RWPE2 (cell line): ENCODE measurements around the gene SART3.

ENCODE experiments used
- ATAC-seq: fragments of 200-7000 bp; cut with Tn5 transposase; 3 replicates; pipeline ENCODE4 v1.9.1; 2021; ENCODE audit warnings: low read depth
- DNase-seq: peaks from one replicate; pipeline ENCODE4 v3.0.0-alpha.2; 2020; ENCODE audit warnings: low spot score
- H3K27ac ChIP-seq: fragments of 450-650 bp; 2 replicates; pipeline ENCODE4 v1.5.1; 2017; ENCODE audit warnings: mild to moderate bottlenecking; ENCODE audit not compliant: poor library complexity, severe bottlenecking
- H3K27me3 ChIP-seq: fragments of 250-450 bp; sonication (Bioruptor Pico); 2 replicates; pipeline ENCODE4 v1.5.1; 2021; ENCODE audit warnings: mild to moderate bottlenecking, moderate library complexity; ENCODE audit not compliant: insufficient read depth, poor library complexity, severe bottlenecking
- H3K36me3 ChIP-seq: fragments of 250-450 bp; sonication (Bioruptor Pico); 2 replicates; pipeline ENCODE4 v1.5.1; 2020; ENCODE audit warnings: low read depth, mild to moderate bottlenecking, moderate library complexity
- H3K4me1 ChIP-seq: fragments of 250-450 bp; sonication (Bioruptor Pico); 2 replicates; pipeline ENCODE4 v1.5.1; 2021; ENCODE audit warnings: mild to moderate bottlenecking, moderate library complexity; ENCODE audit not compliant: insufficient read depth, poor library complexity, severe bottlenecking
- H3K4me3 ChIP-seq: fragments of 250-450 bp; sonication (Bioruptor Pico); 2 replicates; pipeline ENCODE4 v1.5.1; 2021; ENCODE audit warnings: mild to moderate bottlenecking, moderate library complexity; ENCODE audit not compliant: severe bottlenecking
- H3K9me3 ChIP-seq: fragments of 250-450 bp; sonication (Bioruptor Pico); 2 replicates; pipeline ENCODE4 v1.5.1; 2021; ENCODE audit warnings: mild to moderate bottlenecking, moderate library complexity; ENCODE audit not compliant: severe bottlenecking
- CTCF ChIP-seq: fragments of 450-650 bp; IDR thresholded peaks from one replicate; pipeline ENCODE4 v1.5.1; 2017; ENCODE audit warnings: mild to moderate bottlenecking, moderate library complexity; ENCODE audit not compliant: poor library complexity, severe bottlenecking

Gene SART3

GRCh38 chr12:108547686-108548085 is 13.3 kb downstream of the SART3 start:
- H3K4me1 ChIP-seq: no peaks in the 10 kb centered on the region
- peaks cover 87% of the 10 kb centered on the region for H3K36me3 ChIP-seq
- H3K9me3 ChIP-seq: no peaks in the 10 kb centered on the region
- ATAC-seq: no peak
- no peak overlapping the region for H3K4me3 ChIP-seq
- no peak for TF ChIP-seq CTCF
- H3K27ac ChIP-seq: no peak overlapping the region
- H3K27me3 ChIP-seq: no peaks in the 10 kb centered on the region
- DNase-seq: no peak

- no peaks in the 10 kb centered on the region for H3K9me3 ChIP-seq
- no peak overlapping the region for H3K4me3 ChIP-seq
- TF ChIP-seq CTCF: no peak
- DNase-seq (no peak), ATAC-seq (no peak)
- peaks cover 86% of the 10 kb centered on the region for H3K36me3 ChIP-seq
- H3K27ac ChIP-seq: no peak overlapping the region
- peaks cover 3% of the 10 kb centered on the region for H3K4me1 ChIP-seq
- no peaks in the 10 kb centered on the region for H3K27me3 ChIP-seq
Observed at GRCh38 chr12:108543652-108544051, 17.3 kb downstream of the SART3 start.

GRCh38 chr12:108542320-108542719 is 18.7 kb downstream of the SART3 start:
- Histone ChIP-seq H3K4me1 (peaks cover 3% of the 10 kb centered on the region), H3K36me3 (peaks cover 86% of the 10 kb centered on the region), H3K27ac (no peak overlapping the region), H3K9me3 (no peaks in the 10 kb centered on the region), H3K27me3 (no peaks in the 10 kb centered on the region), H3K4me3 (no peak overlapping the region)
- no peak for DNase-seq
- no peak for TF ChIP-seq CTCF
- no peak for ATAC-seq

- no peak for TF ChIP-seq CTCF
- Histone ChIP-seq H3K4me1 (peaks cover 3% of the 10 kb centered on the region), H3K27ac (no peak overlapping the region), H3K9me3 (no peaks in the 10 kb centered on the region), H3K36me3 (peaks cover 87% of the 10 kb centered on the region), H3K27me3 (no peaks in the 10 kb centered on the region), H3K4me3 (no peak overlapping the region)
- ATAC-seq (no peak), DNase-seq (no peak)
Observed at GRCh38 chr12:108538616-108539195, 22.3 kb downstream of the SART3 start.

- no peak for TF ChIP-seq CTCF
- Histone ChIP-seq H3K9me3 (no peaks in the 10 kb centered on the region), H3K36me3 (peaks cover 87% of the 10 kb centered on the region), H3K27me3 (no peaks in the 10 kb centered on the region), H3K27ac (no peak overlapping the region), H3K4me3 (no peak overlapping the region), H3K4me1 (peaks cover 3% of the 10 kb centered on the region)
- ATAC-seq: no peak
- no peak for DNase-seq
Observed at GRCh38 chr12:108538146-108538545, 22.8 kb downstream of the SART3 start.
